ENCODE data around the gene RNASE3.
"Not testable (repeated sequence)": the region's sequence is repeated elsewhere in the genome, so short reads cannot be mapped to it uniquely, and the experiment has no call there.

RNASE3 gene

DNA sequence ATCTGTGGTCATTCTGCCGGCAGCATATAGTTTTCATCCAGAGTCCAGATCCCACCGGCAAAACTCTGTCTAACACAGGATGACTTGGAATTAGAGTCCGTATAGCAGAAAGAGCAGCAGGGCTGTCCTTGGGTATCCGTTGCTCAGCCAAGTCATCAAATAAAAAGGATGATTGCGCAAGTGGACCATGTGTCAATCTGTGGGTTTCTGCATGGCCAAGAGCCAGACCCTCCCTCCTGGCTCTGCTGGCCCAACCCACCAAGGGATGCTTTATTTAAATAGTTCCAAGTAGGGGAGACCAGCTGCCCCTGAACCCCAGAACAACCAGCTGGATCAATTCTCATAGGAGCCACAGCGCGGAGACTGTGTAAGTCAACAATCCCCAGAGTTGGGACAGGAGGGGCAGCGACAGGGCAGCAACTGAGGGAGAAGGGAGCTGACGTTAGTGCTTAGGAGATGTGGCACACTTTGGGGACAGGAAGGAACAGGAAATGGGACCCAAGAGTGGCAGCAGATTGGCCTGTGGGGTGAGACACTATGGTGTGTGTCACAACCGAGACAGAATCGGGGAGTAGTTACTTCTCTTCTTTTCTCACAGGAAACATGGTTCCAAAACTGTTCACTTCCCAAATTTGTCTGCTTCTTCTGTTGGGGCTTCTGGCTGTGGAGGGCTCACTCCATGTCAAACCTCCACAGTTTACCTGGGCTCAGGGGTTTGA, 28.0 kb downstream of the RNASE3 start:
- not testable (repeated sequence) for DNase-seq (ENCODE audit: low read depth)

DNA sequence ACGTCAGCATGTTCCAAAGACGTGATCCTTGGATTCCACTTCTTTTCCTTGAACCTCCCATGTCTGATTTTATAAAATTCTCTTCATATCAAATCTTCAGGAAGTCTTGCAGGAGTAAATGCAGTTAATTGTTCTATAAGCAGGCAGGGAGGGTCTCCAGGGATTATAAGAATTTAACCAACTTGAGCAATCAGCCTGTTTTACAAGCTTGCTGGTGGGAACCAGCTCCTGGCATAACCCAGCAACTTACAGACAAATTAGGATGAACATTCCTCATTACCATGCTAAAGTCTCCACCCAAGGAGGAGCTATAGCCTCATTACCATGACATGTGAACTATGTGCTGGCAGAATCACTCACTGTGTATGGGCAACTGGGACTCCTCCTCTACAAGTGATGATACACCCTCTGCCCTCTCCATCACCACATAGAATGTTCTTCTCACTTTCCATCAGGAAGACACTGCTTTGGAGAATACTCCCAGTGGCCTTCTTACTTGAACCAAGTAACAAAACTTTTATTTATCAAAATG, 32.6 kb downstream of the RNASE3 start:
- not testable (repeated sequence) for DNase-seq (ENCODE audit: low read depth)

DNA sequence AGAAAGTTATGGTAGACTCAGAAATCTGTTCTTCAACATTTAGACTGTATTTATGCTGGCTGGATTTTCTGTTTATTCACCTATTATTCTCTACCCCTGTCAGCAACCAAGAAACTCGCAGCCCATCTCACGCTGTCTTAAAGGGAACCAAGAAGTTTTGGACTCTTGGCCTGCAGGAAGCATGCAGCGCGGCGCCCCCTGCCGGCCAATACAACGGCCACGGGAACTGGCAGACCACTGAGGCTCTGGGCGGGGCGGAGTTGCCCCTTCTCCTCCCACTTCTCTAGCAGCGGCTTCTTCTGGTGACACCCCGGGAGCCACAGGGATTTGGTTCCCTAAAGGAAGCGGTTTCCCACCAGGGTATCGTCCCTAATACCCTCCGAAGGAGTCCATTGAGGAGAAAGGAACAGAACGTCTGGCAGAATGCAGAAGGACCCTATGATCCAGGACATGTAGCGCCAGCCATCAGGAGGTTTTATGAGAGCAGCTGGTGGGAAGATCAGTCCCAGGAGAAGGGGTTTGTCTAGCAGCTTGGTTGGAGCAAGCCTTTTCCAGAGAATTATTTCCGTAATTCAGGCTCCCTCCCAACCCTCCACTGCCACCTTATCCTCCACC, 43.1 kb downstream of the RNASE3 start:
- DNase-seq (ENCODE audit: low read depth) = no peak

DNA sequence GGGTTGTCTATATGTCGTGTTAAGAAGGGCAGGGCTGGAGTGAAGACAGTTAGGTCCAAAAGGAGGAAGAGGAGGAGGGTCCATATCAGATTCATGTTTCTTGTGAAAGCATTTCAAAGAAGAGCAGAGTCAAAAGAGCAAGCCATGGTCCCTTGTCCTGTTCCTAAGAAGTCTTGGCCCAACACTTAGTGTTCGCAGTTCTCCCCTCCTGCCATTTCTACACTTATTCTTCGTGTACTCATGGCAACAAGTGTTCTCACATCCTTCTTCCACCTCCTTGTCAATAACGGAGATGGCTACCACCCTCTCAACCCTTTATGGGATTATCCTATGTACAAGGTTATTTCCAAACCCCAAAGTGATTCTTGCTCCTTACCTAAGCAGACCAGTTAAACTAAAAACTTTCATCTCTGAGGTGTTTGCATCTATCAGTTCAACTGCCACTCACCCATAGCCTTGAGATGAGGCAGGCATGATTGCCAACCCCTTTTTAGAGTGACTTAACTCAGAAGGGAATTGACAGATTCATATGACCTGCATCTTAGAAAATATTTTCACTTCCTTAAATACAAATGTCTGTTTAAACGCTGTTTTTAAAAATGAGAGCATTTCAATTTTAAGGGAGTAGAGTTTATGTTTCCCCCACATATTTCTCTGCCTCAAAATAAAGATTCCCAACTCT, 44.3 kb downstream of the RNASE3 start:
- DNase-seq (ENCODE audit: low read depth) = no peak
